ENCODE results near the gene PPFIBP1.

PPFIBP1 gene

DNA sequence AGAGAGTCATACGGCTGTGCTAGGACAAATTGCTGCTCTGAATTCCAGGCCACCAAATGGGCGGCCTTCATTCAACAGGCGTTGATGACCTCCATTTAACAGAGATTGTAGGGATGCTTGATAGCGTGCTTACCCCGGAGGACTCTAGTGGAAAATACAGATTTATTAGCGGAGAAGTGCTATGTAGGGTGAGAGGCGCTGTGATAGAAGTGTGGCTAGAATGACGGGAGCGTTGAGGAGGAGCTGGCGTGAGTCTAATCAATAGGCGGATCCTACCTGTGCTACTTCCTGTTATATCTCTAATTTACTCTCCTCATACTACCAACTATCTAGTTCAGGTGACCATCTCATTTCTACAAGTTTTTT is 187.3 kb downstream of the PPFIBP1 start:
- peak overlapping the region; percentile 88; the same call in 1 of the 2 replicates for H2AFZ ChIP-seq (ENCODE audit: low read depth, low read length)
- H3K36me3 ChIP-seq (replicated peaks; ENCODE audit: low read depth, low read length) = peaks cover 7% of the 10 kb centered on the region
- H3K4me2 ChIP-seq (ENCODE audit: low read length) = peak overlapping the region; percentile 80
- peak overlapping the region; percentile 33 for H3K27ac ChIP-seq (ENCODE audit: low read length)
- H4K20me1 ChIP-seq (ENCODE audit: insufficient read depth, low read length) = peaks cover 11% of the 10 kb centered on the region
- peak overlapping the region; percentile 88 for H3K9ac ChIP-seq (ENCODE audit: low read length)
- H3K27me3 ChIP-seq (ENCODE audit: low read depth, low read length) = no peaks in the 10 kb centered on the region
- peak overlapping the region; percentile 96 for H3K4me3 ChIP-seq (ENCODE audit: low read length)
- H3K4me1 ChIP-seq (ENCODE audit: low read length) = peaks cover 12% of the 10 kb centered on the region
- H3K9me3 ChIP-seq (ENCODE audit: insufficient read depth, low read length) = no peaks in the 10 kb centered on the region
- no peak for TF ChIP-seq EZH2phosphoT487 (IDR thresholded peaks at IDR 0.05; ENCODE audit: low read depth)
- TF ChIP-seq, protein P1, sequence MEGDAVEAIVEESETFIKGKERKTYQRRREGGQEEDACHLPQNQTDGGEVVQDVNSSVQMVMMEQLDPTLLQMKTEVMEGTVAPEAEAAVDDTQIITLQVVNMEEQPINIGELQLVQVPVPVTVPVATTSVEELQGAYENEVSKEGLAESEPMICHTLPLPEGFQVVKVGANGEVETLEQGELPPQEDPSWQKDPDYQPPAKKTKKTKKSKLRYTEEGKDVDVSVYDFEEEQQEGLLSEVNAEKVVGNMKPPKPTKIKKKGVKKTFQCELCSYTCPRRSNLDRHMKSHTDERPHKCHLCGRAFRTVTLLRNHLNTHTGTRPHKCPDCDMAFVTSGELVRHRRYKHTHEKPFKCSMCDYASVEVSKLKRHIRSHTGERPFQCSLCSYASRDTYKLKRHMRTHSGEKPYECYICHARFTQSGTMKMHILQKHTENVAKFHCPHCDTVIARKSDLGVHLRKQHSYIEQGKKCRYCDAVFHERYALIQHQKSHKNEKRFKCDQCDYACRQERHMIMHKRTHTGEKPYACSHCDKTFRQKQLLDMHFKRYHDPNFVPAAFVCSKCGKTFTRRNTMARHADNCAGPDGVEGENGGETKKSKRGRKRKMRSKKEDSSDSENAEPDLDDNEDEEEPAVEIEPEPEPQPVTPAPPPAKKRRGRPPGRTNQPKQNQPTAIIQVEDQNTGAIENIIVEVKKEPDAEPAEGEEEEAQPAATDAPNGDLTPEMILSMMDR (IDR thresholded peaks at IDR 0.05; ENCODE audit: low read depth, low read length) = no peak
- peaks cover 50% of the 10 kb centered on the region for H3K79me2 ChIP-seq (ENCODE audit: low read length)

DNA sequence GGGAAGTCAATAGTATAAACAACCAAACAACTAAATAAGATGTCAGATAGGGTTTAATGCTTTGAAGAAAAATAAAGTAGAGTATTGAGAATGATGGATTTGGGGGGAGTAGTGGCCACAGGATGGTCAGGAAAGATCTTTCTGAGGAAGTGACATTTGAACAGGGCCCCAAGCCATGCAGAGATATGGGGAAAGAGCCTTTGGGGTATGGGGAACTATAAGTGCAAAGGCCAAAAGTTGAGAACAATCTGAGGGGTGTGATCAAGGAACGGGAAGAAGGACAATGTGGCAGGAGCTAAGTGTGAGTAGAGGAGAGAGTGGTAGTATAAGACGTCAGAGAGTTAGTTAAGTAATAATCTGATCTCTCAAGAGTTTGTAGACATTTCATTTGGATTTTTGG is 188.0 kb downstream of the PPFIBP1 start:
- Histone ChIP-seq H4K20me1 (ENCODE audit: insufficient read depth, low read length) (peaks cover 11% of the 10 kb centered on the region), H3K4me3 (ENCODE audit: low read length) (peak overlapping the region; percentile 96), H3K9ac (ENCODE audit: low read length) (peak overlapping the region; percentile 88), H3K4me2 (ENCODE audit: low read length) (peak overlapping the region; percentile 80), H2AFZ (ENCODE audit: low read depth, low read length) (no peak overlapping the region), H3K27ac (ENCODE audit: low read length) (no peak overlapping the region), H3K27me3 (ENCODE audit: low read depth, low read length) (no peaks in the 10 kb centered on the region), H3K4me1 (ENCODE audit: low read length) (peaks cover 12% of the 10 kb centered on the region), H3K79me2 (ENCODE audit: low read length) (peaks cover 50% of the 10 kb centered on the region), H3K9me3 (ENCODE audit: insufficient read depth, low read length) (no peaks in the 10 kb centered on the region), H3K36me3 (replicated peaks; ENCODE audit: low read depth, low read length) (peaks cover 9% of the 10 kb centered on the region)
- TF ChIP-seq EZH2phosphoT487 (IDR thresholded peaks at IDR 0.05; ENCODE audit: low read depth) = no peak
- TF ChIP-seq, protein P1 (IDR thresholded peaks at IDR 0.05; ENCODE audit: low read depth, low read length) = no peak

DNA sequence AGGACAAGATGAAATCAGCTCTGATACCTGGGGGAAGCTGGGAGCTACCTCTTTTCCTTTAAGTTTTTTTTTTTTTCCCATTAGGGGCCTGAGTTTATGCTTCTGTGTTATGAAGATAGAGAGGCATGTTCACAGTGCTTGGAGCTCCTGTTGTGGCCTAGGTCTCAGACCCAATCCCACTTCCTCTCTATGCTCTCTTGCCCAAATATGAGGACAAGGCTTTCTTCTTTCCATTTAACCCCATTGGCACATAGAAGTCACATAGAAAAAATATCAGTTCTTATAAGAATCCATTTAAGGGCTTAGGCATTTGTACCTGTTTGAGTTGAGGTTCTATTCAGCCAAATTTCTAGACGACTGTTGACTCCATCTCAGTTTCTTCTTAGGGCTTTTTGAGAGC is 199.2 kb downstream of the PPFIBP1 start:
- Histone ChIP-seq H3K4me2 (ENCODE audit: low read length) (no peak overlapping the region), H2AFZ (ENCODE audit: low read depth, low read length) (no peak overlapping the region), H3K4me1 (ENCODE audit: low read length) (no peaks in the 10 kb centered on the region), H3K79me2 (ENCODE audit: low read length) (peaks cover 4% of the 10 kb centered on the region; the same call in 1 of the 2 replicates), H3K4me3 (ENCODE audit: low read length) (no peak overlapping the region), H4K20me1 (ENCODE audit: insufficient read depth, low read length) (no peaks in the 10 kb centered on the region), H3K27ac (ENCODE audit: low read length) (peak overlapping the region; percentile 17; the same call in 1 of the 2 replicates), H3K36me3 (replicated peaks; ENCODE audit: low read depth, low read length) (peaks cover 27% of the 10 kb centered on the region), H3K9ac (ENCODE audit: low read length) (no peak overlapping the region), H3K27me3 (ENCODE audit: low read depth, low read length) (no peaks in the 10 kb centered on the region), H3K9me3 (ENCODE audit: insufficient read depth, low read length) (no peaks in the 10 kb centered on the region)
- no peak for TF ChIP-seq EZH2phosphoT487 (IDR thresholded peaks at IDR 0.05; ENCODE audit: low read depth)
- TF ChIP-seq, protein P1 (IDR thresholded peaks at IDR 0.05; ENCODE audit: low read depth, low read length) = no peak

DNA sequence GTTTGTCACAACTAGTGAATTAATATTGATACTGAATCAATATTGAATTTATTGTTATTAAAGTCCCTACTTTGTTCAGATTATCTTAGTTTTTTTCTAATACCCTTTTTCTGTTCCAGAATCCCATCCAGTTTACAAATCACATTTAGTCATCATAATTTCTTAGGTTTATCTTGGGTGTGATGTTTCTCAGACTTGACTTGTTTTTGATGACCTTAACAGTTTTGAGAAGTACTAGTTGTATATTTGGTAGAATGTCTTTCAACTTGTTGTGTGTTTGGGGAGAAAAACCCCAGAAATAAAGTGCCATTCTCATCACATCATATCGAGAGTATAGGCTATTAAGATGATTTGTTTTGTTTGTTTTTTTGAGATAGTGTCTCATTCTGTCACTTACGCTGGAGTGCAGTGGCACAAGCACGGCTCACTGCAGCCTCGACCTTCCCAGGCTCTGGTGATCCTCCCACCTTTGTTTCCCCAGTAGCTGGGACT is 206.1 kb downstream of the PPFIBP1 start:
- TF ChIP-seq EZH2phosphoT487 (IDR thresholded peaks at IDR 0.05; ENCODE audit: low read depth) = no peak
- TF ChIP-seq, protein P1 (IDR thresholded peaks at IDR 0.05; ENCODE audit: low read depth, low read length) = no peak
- Histone ChIP-seq H3K9ac (ENCODE audit: low read length) (no peak overlapping the region), H2AFZ (ENCODE audit: low read depth, low read length) (no peak overlapping the region), H3K27me3 (ENCODE audit: low read depth, low read length) (no peaks in the 10 kb centered on the region), H4K20me1 (ENCODE audit: insufficient read depth, low read length) (no peaks in the 10 kb centered on the region), H3K9me3 (ENCODE audit: insufficient read depth, low read length) (no peaks in the 10 kb centered on the region), H3K4me3 (ENCODE audit: low read length) (no peak overlapping the region), H3K27ac (ENCODE audit: low read length) (no peak overlapping the region), H3K36me3 (replicated peaks; ENCODE audit: low read depth, low read length) (peaks cover 32% of the 10 kb centered on the region), H3K4me1 (ENCODE audit: low read length) (no peaks in the 10 kb centered on the region), H3K4me2 (ENCODE audit: low read length) (no peak overlapping the region), H3K79me2 (ENCODE audit: low read length) (peaks cover 4% of the 10 kb centered on the region; the same call in 1 of the 2 replicates)

Data from OCI-LY3 (cell line).